Measurements from ENCODE around the gene DHX35.
A peak's percentile ranks its signal among the peaks of the same experiment; 100 is the strongest.

Gene DHX35

GRCh38 chr20:39076958-39077357 is 114.8 kb downstream of the DHX35 start:
- TF ChIP-seq CTCF (conservative IDR thresholded peaks at IDR 0.05; ENCODE audit: control insufficient read depth, insufficient read depth, low read depth, low read length) = no peak
- DNase-seq (ENCODE audit: low read depth) = no peak
- H3K4me3 ChIP-seq (ENCODE audit: control insufficient read depth, low read depth, low read length) = no peak overlapping the region

- H3K4me3 ChIP-seq (ENCODE audit: control insufficient read depth, low read depth, low read length) = no peak overlapping the region
- no peak for DNase-seq (ENCODE audit: low read depth)
- no peak for TF ChIP-seq CTCF (conservative IDR thresholded peaks at IDR 0.05; ENCODE audit: control insufficient read depth, insufficient read depth, low read depth, low read length)
Observed at GRCh38 chr20:39080326-39080725, 118.2 kb downstream of the DHX35 start.

GRCh38 chr20:39081255-39081654 is 119.1 kb downstream of the DHX35 start:
- no peak overlapping the region for H3K4me3 ChIP-seq (ENCODE audit: control insufficient read depth, low read depth, low read length)

GRCh38 chr20:39082622-39083398 is 120.7 kb downstream of the DHX35 start:
- no peak for TF ChIP-seq CTCF (conservative IDR thresholded peaks at IDR 0.05; ENCODE audit: control insufficient read depth, insufficient read depth, low read depth, low read length)
- H3K4me3 ChIP-seq (ENCODE audit: control insufficient read depth, low read depth, low read length) = no peak overlapping the region
- no peak for DNase-seq (ENCODE audit: low read depth)

More at GRCh38 chr20:39081255-39081654, 119.1 kb downstream of the DHX35 start:
- peak; percentile 77 for DNase-seq (ENCODE audit: low read depth)
- peak; percentile 95 for TF ChIP-seq CTCF (conservative IDR thresholded peaks at IDR 0.05; ENCODE audit: control insufficient read depth, insufficient read depth, low read depth, low read length)

- no peak for DNase-seq (ENCODE audit: low read depth)
- TF ChIP-seq CTCF (conservative IDR thresholded peaks at IDR 0.05; ENCODE audit: control insufficient read depth, insufficient read depth, low read depth, low read length) = no peak
- H3K4me3 ChIP-seq (ENCODE audit: control insufficient read depth, low read depth, low read length) = no peak overlapping the region
Observed at GRCh38 chr20:39083761-39084160, 121.6 kb downstream of the DHX35 start.

- no peak for DNase-seq (ENCODE audit: low read depth)
- no peak overlapping the region for H3K4me3 ChIP-seq (ENCODE audit: control insufficient read depth, low read depth, low read length)
- TF ChIP-seq CTCF (conservative IDR thresholded peaks at IDR 0.05; ENCODE audit: control insufficient read depth, insufficient read depth, low read depth, low read length) = no peak
Observed at GRCh38 chr20:39089029-39089428, 126.9 kb downstream of the DHX35 start.
